Stimulated activated CD4-positive, alpha-beta T cell treated with anti-CD3 and anti-CD28 coated beads, Interleukin-2, amount 100 ng/mL, for 48 hours (primary cell): ENCODE measurements around the gene COL26A1.

Experiments used
- DNase-seq, 2 donors: peaks; one replicate each; pipeline ENCODE4 v3.0.0-alpha.2; 2020

Gene COL26A1

GRCh38 chr7:101582971-101583370, 220.3 kb downstream of the COL26A1 start:
- DNase-seq, result no peak

GRCh38 chr7:101586078-101586905, 223.6 kb downstream of the COL26A1 start:
- no peak for DNase-seq

- no peak for DNase-seq
These were observed 224.4 kb downstream of the COL26A1 start for GRCh38 chr7:101586906-101587677.

- DNase-seq, result no peak
These were observed 225.7 kb downstream of the COL26A1 start for GRCh38 chr7:101588131-101588935.

- no peak for DNase-seq
These were observed 226.4 kb downstream of the COL26A1 start for GRCh38 chr7:101589052-101589451.

GRCh38 chr7:101589976-101590662, 227.4 kb downstream of the COL26A1 start:
- DNase-seq, result no peak

GRCh38 chr7:101590663-101591435, 228.2 kb downstream of the COL26A1 start:
- no peak for DNase-seq

- no peak for DNase-seq
These were observed 228.8 kb downstream of the COL26A1 start for GRCh38 chr7:101591504-101591903.

GRCh38 chr7:101593556-101593955, 230.9 kb downstream of the COL26A1 start:
- no peak for DNase-seq

- DNase-seq, result no peak
These were observed 232.1 kb downstream of the COL26A1 start for GRCh38 chr7:101594790-101595189.

GRCh38 chr7:101595246-101595645, 232.6 kb downstream of the COL26A1 start:
- DNase-seq, result no peak

- no peak for DNase-seq
These were observed 233.3 kb downstream of the COL26A1 start for GRCh38 chr7:101595766-101596537.

- DNase-seq, result no peak
These were observed 234.2 kb downstream of the COL26A1 start for GRCh38 chr7:101596898-101597297.

GRCh38 chr7:101597941-101598340, 235.3 kb downstream of the COL26A1 start:
- DNase-seq, result no peak

- DNase-seq, result no peak
These were observed 235.8 kb downstream of the COL26A1 start for GRCh38 chr7:101598422-101598985.

- no peak for DNase-seq
These were observed 236.5 kb downstream of the COL26A1 start for GRCh38 chr7:101598986-101599771.

- DNase-seq, result no peak
These were observed 237.1 kb downstream of the COL26A1 start for GRCh38 chr7:101599787-101600186.

- DNase-seq, result no peak
These were observed 239.4 kb downstream of the COL26A1 start for GRCh38 chr7:101602082-101602481.

GRCh38 chr7:101602484-101603241, 240.0 kb downstream of the COL26A1 start:
- peak; percentile 71 to 82 for DNase-seq
